ENCODE results near the gene PRR12. TPM values are rescaled to one million over a fixed set of nuclear protein-coding genes. Genes with fewer than 3 reads are reported as not detected.

The PRR12 gene
- total RNA-seq, 6 donors from 2014 or later: 12.6 to 51.9 (median 33.7) TPM

DNA sequence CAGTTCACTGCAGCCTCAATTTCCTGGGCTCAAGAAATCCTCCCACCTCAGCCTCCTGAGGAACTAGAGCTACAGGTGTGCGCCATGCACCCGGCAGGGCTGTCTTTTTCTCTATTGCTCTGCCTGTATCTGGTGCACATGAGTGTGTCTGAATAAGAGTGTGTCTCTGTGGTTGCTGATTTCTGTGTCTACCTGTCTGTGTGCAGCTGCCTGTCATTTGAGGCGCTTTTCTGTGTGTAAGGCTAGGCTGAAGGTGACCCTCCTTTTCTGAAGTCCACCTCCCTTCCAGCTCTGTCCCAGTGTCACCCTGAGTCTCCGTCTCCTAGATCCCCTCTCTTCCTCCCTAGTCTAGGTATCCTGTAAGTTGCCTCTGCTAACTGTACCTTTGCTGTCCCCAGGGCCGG is 1.5 kb upstream of the PRR12 start:
- WGBS, 2 donors: 57 to 71% methylated on average over 4 to 5 of the region's 5 CpGs
- peak overlapping the region; percentile 91 to 96 (median 93) for H3K27ac ChIP-seq
- H3K36me3 ChIP-seq: peaks cover 2 to 8% (median 7%) of the 10 kb centered on the region in 4 donors
- no peaks in the 10 kb centered on the region for H3K27me3 ChIP-seq
- H3K9me3 ChIP-seq: no peaks in the 10 kb centered on the region
- TF ChIP-seq, protein P1, sequence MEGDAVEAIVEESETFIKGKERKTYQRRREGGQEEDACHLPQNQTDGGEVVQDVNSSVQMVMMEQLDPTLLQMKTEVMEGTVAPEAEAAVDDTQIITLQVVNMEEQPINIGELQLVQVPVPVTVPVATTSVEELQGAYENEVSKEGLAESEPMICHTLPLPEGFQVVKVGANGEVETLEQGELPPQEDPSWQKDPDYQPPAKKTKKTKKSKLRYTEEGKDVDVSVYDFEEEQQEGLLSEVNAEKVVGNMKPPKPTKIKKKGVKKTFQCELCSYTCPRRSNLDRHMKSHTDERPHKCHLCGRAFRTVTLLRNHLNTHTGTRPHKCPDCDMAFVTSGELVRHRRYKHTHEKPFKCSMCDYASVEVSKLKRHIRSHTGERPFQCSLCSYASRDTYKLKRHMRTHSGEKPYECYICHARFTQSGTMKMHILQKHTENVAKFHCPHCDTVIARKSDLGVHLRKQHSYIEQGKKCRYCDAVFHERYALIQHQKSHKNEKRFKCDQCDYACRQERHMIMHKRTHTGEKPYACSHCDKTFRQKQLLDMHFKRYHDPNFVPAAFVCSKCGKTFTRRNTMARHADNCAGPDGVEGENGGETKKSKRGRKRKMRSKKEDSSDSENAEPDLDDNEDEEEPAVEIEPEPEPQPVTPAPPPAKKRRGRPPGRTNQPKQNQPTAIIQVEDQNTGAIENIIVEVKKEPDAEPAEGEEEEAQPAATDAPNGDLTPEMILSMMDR (IDR thresholded peaks at IDR 0.05): no peak
- TF ChIP-seq POLR2A (IDR thresholded peaks at IDR 0.05) (no peak), POLR2AphosphoS5 (IDR thresholded peaks at IDR 0.05) (no peak), EP300 (IDR thresholded peaks at IDR 0.05) (no peak)
- ATAC-seq (ENCODE audit: low FRiP score in 2 of 2) (no peak), DNase-seq (no peak)
- H3K4me3 ChIP-seq: peak overlapping the region in 3 of 4 donors; percentile 87 to 99 (median 94)
- peaks cover 16 to 32% (median 26%) of the 10 kb centered on the region in 4 donors for H3K4me1 ChIP-seq

DNA sequence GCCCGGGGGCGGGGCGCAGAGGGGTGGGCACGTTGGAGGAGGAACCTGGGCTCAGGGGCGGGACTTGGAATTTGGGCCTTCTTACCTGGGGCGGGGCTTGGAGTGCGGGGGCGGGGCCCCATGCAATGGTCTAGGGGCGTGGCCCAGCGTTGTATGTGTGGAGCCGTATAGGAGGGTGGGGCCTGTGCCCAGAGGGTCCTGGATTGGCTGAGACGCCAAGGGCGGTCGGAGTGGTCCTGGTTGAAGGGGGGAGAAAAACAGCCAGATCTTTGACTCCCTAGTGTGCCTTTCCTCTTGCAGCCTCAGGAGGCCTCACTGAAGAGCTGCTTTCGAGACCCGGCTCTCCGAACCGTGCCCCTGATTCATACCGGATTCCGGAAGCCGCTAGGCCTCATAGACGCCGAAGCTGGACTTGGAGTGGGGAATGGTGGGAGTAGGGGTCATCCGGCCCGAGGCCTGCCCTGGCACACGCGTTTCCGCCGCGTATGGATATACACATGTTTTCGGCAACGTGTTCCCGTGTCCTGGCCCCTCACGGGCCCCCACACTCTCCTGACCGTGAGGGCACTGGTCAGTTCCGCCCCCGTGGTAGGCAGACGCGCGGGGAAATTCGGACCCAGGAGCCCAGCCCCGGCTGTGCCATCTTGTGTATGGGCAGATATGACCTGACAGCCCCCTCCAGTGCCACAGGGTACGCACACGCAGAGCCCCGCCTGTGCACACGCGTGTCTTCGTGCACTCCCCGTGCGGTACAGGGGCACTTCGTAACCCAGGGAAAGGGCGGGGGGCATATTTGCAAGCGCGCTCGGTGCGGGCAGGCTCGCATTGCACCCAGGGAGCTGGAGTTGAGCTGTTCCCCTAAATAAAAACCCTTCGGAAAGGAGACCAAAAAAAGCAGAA is 661 bp upstream of the PRR12 start:
- ATAC-seq (ENCODE audit: low FRiP score in 2 of 2) (peak; percentile 93 to 96), DNase-seq (peak; percentile 99)
- H3K27ac ChIP-seq: peak overlapping the region; percentile 91 to 96 (median 93)
- WGBS, 2 donors: 0% methylated on average over 40 to 41 of the region's 58 CpGs
- peaks cover 16 to 32% (median 26%) of the 10 kb centered on the region in 4 donors for H3K4me1 ChIP-seq
- no peaks in the 10 kb centered on the region for H3K27me3 ChIP-seq
- H3K36me3 ChIP-seq: peaks cover 9 to 16% (median 15%) of the 10 kb centered on the region in 4 donors
- peak in 3 of 4 donors; percentile 50 to 78 (median 69) for TF ChIP-seq POLR2A (IDR thresholded peaks at IDR 0.05)
- no peak for TF ChIP-seq EP300 (IDR thresholded peaks at IDR 0.05)
- peak; percentile 49 to 85 for TF ChIP-seq POLR2AphosphoS5 (IDR thresholded peaks at IDR 0.05)
- TF ChIP-seq, protein P1 (IDR thresholded peaks at IDR 0.05): peak in 3 of 6 experiments; percentile 7 to 49 (median 14)
- no peaks in the 10 kb centered on the region for H3K9me3 ChIP-seq
- peak overlapping the region; percentile 80 to 99 (median 90) for H3K4me3 ChIP-seq

DNA sequence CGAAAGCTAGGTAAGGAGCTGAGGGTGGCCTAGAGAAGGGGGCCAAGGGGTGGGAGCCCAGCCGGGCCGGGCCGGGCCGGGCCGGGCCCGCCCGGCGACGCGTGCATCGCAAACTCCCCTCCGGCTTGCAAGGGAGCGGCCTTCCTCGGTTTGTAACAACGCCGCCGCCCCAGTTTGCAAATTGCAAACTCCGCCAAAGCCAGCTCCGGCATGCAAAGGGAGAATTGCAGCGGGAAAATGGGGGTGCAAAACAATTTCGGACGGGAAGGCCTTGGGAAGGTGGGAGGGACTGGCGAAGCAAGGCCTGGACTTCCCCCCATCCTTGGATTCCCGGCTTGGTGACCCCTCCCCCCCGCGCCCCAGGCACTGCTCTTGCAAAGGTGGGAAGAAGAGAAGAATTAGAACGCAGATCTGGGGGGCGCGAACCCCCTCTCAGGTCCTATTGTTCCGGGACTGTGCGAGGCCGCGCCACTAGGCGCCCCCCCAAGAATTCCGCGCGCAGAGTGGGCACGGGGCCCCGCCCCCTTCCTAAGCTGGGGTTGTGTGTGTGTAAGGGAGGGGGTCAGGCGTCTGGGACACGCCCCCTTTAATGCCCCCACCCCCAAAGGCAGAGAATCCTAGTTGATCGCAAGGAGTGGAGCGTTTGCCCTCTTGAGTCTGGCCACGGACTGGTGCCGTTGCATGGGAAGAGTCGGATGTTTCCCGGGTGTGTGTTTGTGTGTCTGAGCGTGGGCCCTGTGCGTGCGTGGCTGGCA is 926 bp downstream of the PRR12 start:
- ATAC-seq (ENCODE audit: low FRiP score in 2 of 2) (no peak), DNase-seq (peak; percentile 38 to 89)
- Histone ChIP-seq H3K27me3 (no peaks in the 10 kb centered on the region), H3K4me1 (peaks cover 16 to 32% (median 26%) of the 10 kb centered on the region in 4 donors), H3K36me3 (peaks cover 14 to 32% (median 31%) of the 10 kb centered on the region in 4 donors), H3K9me3 (no peaks in the 10 kb centered on the region), H3K4me3 (peak overlapping the region; percentile 80 to 99 (median 90)), H3K27ac (peak overlapping the region; percentile 91 to 96 (median 93))
- 1 to 4% methylated on average over 16 to 38 of the region's 51 CpGs for WGBS, 2 donors
- no peak for TF ChIP-seq POLR2AphosphoS5 (IDR thresholded peaks at IDR 0.05)
- TF ChIP-seq EP300 (IDR thresholded peaks at IDR 0.05): no peak
- TF ChIP-seq, protein P1 (IDR thresholded peaks at IDR 0.05): no peak
- TF ChIP-seq POLR2A (IDR thresholded peaks at IDR 0.05): no peak

DNA sequence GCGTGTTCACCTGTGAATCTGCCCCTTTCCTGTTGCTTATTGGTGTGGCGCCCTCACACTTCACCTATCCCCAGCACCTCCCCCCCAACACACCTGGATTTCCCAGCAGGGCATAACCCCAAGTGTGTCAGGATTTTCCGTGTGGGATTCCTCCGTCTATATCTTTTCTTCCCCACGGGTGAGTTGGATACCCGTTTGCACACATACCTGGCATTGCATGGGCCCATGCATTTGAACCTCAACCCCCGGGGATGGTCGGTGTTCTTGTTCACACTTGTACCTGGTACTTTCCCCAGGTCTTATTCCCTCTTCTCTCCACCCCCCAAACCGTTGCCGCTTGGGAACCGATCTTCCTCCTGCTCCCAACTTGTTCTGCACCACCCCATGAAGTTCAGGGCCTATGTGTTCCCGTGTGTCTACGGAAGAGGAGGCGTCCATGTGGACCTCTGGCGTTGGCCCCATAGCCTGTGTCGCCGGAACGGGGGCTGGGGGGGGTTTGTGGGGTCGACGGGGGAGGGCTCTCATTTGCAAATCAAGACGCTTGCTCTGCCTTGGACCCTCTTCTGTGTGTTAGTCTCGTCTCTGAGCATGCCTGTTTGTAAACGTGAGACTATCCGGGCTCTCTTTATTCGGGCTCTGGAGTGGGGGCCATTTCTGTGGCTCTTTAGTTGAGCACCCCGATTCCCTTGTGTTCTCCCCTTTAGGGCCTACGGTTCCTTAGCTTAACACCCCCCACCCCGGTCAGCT is 1.7 kb downstream of the PRR12 start:
- Histone ChIP-seq H3K27me3 (no peaks in the 10 kb centered on the region), H3K4me1 (peaks cover 16 to 32% (median 26%) of the 10 kb centered on the region in 4 donors), H3K27ac (peak overlapping the region; percentile 91 to 96 (median 93)), H3K9me3 (no peaks in the 10 kb centered on the region), H3K36me3 (peaks cover 17 to 40% (median 38%) of the 10 kb centered on the region in 4 donors), H3K4me3 (peak overlapping the region; percentile 5 to 99 (median 90))
- no peak for TF ChIP-seq POLR2AphosphoS5 (IDR thresholded peaks at IDR 0.05)
- TF ChIP-seq POLR2A (IDR thresholded peaks at IDR 0.05): no peak
- TF ChIP-seq, protein P1 (IDR thresholded peaks at IDR 0.05): no peak
- TF ChIP-seq EP300 (IDR thresholded peaks at IDR 0.05): no peak
- ATAC-seq (ENCODE audit: low FRiP score in 2 of 2): no peak
- no peak for DNase-seq
- 4 to 7% methylated on average over 26 of the region's 28 CpGs for WGBS, 2 donors

All from upper lobe of left lung (tissue), 6 donors.